GM12892 (cell line): ENCODE results near the gene GALNTL6.

Source experiments
- DNase-seq: peaks from one replicate; pipeline ENCODE4 v3.0.0; 2011; ENCODE audit not compliant: insufficient read length
- FAIRE-seq: peaks from 2 replicates; lab custom pipeline; 2011; peaks lifted over from hg19 to GRCh38; lab: Jason Lieb, UNC
- POLR2A ChIP-seq: IDR thresholded peaks from 2 replicates; pipeline ENCODE4 v1.6.1; 2011; ENCODE audit warnings: low read depth, low read length, control low read depth
- POLR2AphosphoS5 ChIP-seq: IDR thresholded peaks from 2 replicates; pipeline ENCODE4 v1.6.1; 2011; ENCODE audit warnings: low read depth, low read length, control low read depth
- TAF1 ChIP-seq: IDR thresholded peaks from 2 replicates; pipeline ENCODE4 v1.6.1; 2011; ENCODE audit warnings: low read depth, mild to moderate bottlenecking, control low read depth, low read length, borderline replicate concordance

GALNTL6 gene

GRCh38 chr4:172141025-172141424, 327.8 kb downstream of the GALNTL6 start:
- no peak for DNase-seq

GRCh38 chr4:172142281-172142741, 329.1 kb downstream of the GALNTL6 start:
- TF ChIP-seq TAF1 (no peak), POLR2AphosphoS5 (no peak), POLR2A (no peak)
- FAIRE-seq, result no peak
- no peak for DNase-seq

More at GRCh38 chr4:172141025-172141424, 327.8 kb downstream of the GALNTL6 start:
- FAIRE-seq, result no peak
- TF ChIP-seq TAF1 (no peak), POLR2A (no peak), POLR2AphosphoS5 (no peak)

GRCh38 chr4:172143605-172144314, 330.6 kb downstream of the GALNTL6 start:
- TF ChIP-seq POLR2A (no peak), POLR2AphosphoS5 (no peak), TAF1 (no peak)
- no peak for DNase-seq
- FAIRE-seq, result no peak

GRCh38 chr4:172147687-172148086, 334.5 kb downstream of the GALNTL6 start:
- no peak for DNase-seq
- TF ChIP-seq POLR2AphosphoS5, result no peak
- no peak for TF ChIP-seq TAF1
- no peak for TF ChIP-seq POLR2A
- no peak for FAIRE-seq

- no peak for FAIRE-seq
- TF ChIP-seq TAF1 (no peak), POLR2AphosphoS5 (no peak), POLR2A (no peak)
- no peak for DNase-seq
These were observed 336.1 kb downstream of the GALNTL6 start for GRCh38 chr4:172149329-172149728.

GRCh38 chr4:172152284-172152683, 339.1 kb downstream of the GALNTL6 start:
- TF ChIP-seq POLR2A, result no peak
- TF ChIP-seq POLR2AphosphoS5, result no peak
- TF ChIP-seq TAF1, result no peak
- DNase-seq (no peak), FAIRE-seq (no peak)

GRCh38 chr4:172153719-172154118, 340.5 kb downstream of the GALNTL6 start:
- TF ChIP-seq TAF1, result no peak
- TF ChIP-seq POLR2A, result no peak
- no peak for TF ChIP-seq POLR2AphosphoS5
- DNase-seq, result no peak
- FAIRE-seq, result peak; percentile 14

- FAIRE-seq (no peak), DNase-seq (no peak)
- TF ChIP-seq POLR2AphosphoS5 (no peak), POLR2A (no peak), TAF1 (no peak)
These were observed 342.7 kb downstream of the GALNTL6 start for GRCh38 chr4:172155838-172156345.

- TF ChIP-seq TAF1, result no peak
- TF ChIP-seq POLR2A, result no peak
- DNase-seq, result no peak
- no peak for FAIRE-seq
These were observed 344.7 kb downstream of the GALNTL6 start for GRCh38 chr4:172157946-172158345.

GRCh38 chr4:172163215-172163614, 350.0 kb downstream of the GALNTL6 start:
- TF ChIP-seq TAF1 (no peak), POLR2AphosphoS5 (no peak), POLR2A (no peak)
- FAIRE-seq, result no peak
- DNase-seq, result no peak

- DNase-seq (no peak), FAIRE-seq (no peak)
- TF ChIP-seq POLR2A (no peak), POLR2AphosphoS5 (no peak), TAF1 (no peak)
These were observed 355.7 kb downstream of the GALNTL6 start for GRCh38 chr4:172168888-172169287.

GRCh38 chr4:172169871-172170270, 356.7 kb downstream of the GALNTL6 start:
- no peak for TF ChIP-seq POLR2A
- TF ChIP-seq POLR2AphosphoS5, result no peak
- TF ChIP-seq TAF1, result no peak
- no peak for DNase-seq
- no peak for FAIRE-seq
